Ovary (tissue), 9 donors: Measurements from ENCODE around the gene SLIT1. TPM values are rescaled to one million over a fixed set of nuclear protein-coding genes. Genes with fewer than 3 reads are reported as not detected.

ENCODE experiments used
- DNase-seq, 5 donors: peaks; one replicate each; pipeline ENCODE4 v3.0.0-alpha.2; 2019 to 2020
- H3K27ac ChIP-seq, 2 donors: fragments of 200-600 bp; one replicate each; pipeline versions ENCODE4 v1.5.1 to v1.8.0; 2019 to 2022
- H3K27me3 ChIP-seq: fragments of 200-600 bp; one replicate; pipeline ENCODE4 v1.8.0; 2022
- H3K36me3 ChIP-seq: fragments of 200-600 bp; sonication (generic); one replicate; pipeline ENCODE4 v1.5.1; 2019
- H3K4me1 ChIP-seq: one replicate; pipeline ENCODE4 v1.8.1; 2013; ENCODE audit warnings: mild to moderate bottlenecking, moderate library complexity; ENCODE audit not compliant: insufficient read depth
- H3K4me3 ChIP-seq: fragments of 200-600 bp; sonication (generic); one replicate; pipeline ENCODE4 v1.5.1; 2017
- H3K9me3 ChIP-seq, 2 donors: fragments of 200-600 bp in 1 of 2; sonication (generic) in 1 of 2; one replicate each; pipeline versions ENCODE4 v1.5.1 to v1.8.1; 2013 to 2019; ENCODE audit warnings: mild to moderate bottlenecking in 1 of 2, moderate library complexity in 1 of 2
- EP300 ChIP-seq: sonication (generic); formaldehyde crosslinking; IDR thresholded peaks from one replicate; pipeline ENCODE4 v1.6.1; 2017; ENCODE audit warnings: antibody characterized with exemption
- POLR2A ChIP-seq: fragments of 450-650 bp; IDR thresholded peaks from one replicate; pipeline ENCODE4 v1.6.1; 2017; ENCODE audit warnings: antibody characterized with exemption, mild to moderate bottlenecking, moderate library complexity
- WGBS, 3 donors: extraction: QIAGEN DNeasy Blood & Tissue Kit in 1 of 3; methylation state at CpG; one replicate each; pipeline versions ENCODE4 v1.1.5 to v1.1.7; 2013 to 2017; 5-methylcytosine and 5-hydroxymethylcytosine counted together
- intact Hi-C, 4 donors: fragments of 100-400 bp; cut with DNase I; formaldehyde crosslinking; loops; one replicate each; pipeline versions ENCODE4 v1.11.0 to v1.15.1; 2022 to 2023
- polyA plus RNA-seq, 2 donors: library from polyadenylated mRNA; stranded (reverse); fragments of 200-250 nt in 1 of 2; fragments of 350-450 nt in 1 of 2; fragmentation: Illumina TruSeq in 1 of 2; extraction: RNeasy Lipid Tissue Mini Kit (QIAGEN cat#74804) in 1 of 2; gene quantifications; one replicate each; pipeline ENCODE4 v1.2.3, GENCODE V29; 2013 to 2014
- total RNA-seq, 7 donors: library from RNA; depleted of rRNA in 2 of 7; stranded (reverse); fragments of >200 nt in 2 of 7; fragmentation: NEBNext Ultra II Directional in 3 of 7; extraction: Animal tissue kit (Norgen Biotek cat#: 25700) in 3 of 7; gene quantifications; one replicate each; pipeline versions ENCODE4 v1.1.0 to v1.2.4, GENCODE V29; 2016 to 2023
- TF ChIP-seq, protein P1 (sequence below), 3 donors: fragments of 450-650 bp in 2 of 3; fragments of 200-600 bp in 1 of 3; IDR thresholded peaks; one replicate each; pipeline versions ENCODE4 v1.5.1 to v1.8.0; 2016 to 2022; ENCODE audit warnings: antibody characterized with exemption in 3 of 3, mild to moderate bottlenecking in 1 of 3
- donor health status: DM: no; HTN: no; CAD: no; lungs with moderate emphysema.
- donor health status: DM: no; HTN: no; CAD: no.
- donor health status: Bipolar disorder and iron deficiency.
- donor health status: DM: yes; HTN: yes; CAD: no.
- donor health status: DM: no; HTN: no; CAD: no.
- donor health status: DM: yes; HTN: yes; CAD: no.

Gene SLIT1
- total and polyA plus RNA-seq, 9 donors, result under 0.01 to 0.62 (median 0.25) TPM

DNA sequence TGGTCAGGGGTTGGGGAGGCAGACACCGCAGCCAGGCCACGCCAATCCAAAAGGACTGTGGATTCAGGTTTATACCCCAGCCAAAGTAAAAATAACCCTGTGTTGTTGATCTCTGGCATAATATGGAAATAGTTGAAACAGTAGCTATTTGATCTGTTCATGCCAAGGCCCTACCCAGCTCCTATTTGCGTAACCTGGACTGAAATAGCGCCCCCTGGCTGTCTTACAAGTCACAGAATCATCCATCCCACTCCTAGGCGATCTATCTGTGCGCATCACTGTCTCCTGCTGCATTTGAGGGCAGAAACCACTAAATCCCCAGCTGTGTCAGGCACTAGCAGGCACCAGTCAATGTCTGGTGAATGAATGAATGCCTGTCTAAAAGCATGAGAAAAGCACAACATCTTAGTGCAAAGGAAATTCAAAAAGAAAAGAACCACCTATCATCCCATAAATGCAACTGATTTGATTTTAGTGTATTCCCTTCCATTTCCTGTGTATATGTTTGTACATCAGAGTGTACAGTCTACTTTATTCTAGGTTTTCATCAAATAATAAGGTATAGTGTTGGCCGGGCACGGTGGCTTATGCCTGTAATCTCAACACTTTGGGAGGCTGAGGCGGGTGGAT is 160.0 kb downstream of the SLIT1 start:
- Histone ChIP-seq H3K27ac (no peak overlapping the region), H3K27me3 (no peaks in the 10 kb centered on the region), H3K4me1 (peaks cover 14% of the 10 kb centered on the region), H3K4me3 (no peak overlapping the region), H3K9me3 (no peaks in the 10 kb centered on the region), H3K36me3 (no peaks in the 10 kb centered on the region)
- TF ChIP-seq EP300 (no peak), POLR2A (no peak)
- TF ChIP-seq, protein P1, sequence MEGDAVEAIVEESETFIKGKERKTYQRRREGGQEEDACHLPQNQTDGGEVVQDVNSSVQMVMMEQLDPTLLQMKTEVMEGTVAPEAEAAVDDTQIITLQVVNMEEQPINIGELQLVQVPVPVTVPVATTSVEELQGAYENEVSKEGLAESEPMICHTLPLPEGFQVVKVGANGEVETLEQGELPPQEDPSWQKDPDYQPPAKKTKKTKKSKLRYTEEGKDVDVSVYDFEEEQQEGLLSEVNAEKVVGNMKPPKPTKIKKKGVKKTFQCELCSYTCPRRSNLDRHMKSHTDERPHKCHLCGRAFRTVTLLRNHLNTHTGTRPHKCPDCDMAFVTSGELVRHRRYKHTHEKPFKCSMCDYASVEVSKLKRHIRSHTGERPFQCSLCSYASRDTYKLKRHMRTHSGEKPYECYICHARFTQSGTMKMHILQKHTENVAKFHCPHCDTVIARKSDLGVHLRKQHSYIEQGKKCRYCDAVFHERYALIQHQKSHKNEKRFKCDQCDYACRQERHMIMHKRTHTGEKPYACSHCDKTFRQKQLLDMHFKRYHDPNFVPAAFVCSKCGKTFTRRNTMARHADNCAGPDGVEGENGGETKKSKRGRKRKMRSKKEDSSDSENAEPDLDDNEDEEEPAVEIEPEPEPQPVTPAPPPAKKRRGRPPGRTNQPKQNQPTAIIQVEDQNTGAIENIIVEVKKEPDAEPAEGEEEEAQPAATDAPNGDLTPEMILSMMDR (IDR thresholded peaks at IDR 0.05), result peak in 1 of 3 donors; percentile 31
- 78 to 84% (median 83%) methylated on average over 9 of the region's 9 CpGs for WGBS, 3 donors
- intact Hi-C loops, result no loop called here
- peak in 2 of 5 donors; percentile 35 to 47 for DNase-seq

DNA sequence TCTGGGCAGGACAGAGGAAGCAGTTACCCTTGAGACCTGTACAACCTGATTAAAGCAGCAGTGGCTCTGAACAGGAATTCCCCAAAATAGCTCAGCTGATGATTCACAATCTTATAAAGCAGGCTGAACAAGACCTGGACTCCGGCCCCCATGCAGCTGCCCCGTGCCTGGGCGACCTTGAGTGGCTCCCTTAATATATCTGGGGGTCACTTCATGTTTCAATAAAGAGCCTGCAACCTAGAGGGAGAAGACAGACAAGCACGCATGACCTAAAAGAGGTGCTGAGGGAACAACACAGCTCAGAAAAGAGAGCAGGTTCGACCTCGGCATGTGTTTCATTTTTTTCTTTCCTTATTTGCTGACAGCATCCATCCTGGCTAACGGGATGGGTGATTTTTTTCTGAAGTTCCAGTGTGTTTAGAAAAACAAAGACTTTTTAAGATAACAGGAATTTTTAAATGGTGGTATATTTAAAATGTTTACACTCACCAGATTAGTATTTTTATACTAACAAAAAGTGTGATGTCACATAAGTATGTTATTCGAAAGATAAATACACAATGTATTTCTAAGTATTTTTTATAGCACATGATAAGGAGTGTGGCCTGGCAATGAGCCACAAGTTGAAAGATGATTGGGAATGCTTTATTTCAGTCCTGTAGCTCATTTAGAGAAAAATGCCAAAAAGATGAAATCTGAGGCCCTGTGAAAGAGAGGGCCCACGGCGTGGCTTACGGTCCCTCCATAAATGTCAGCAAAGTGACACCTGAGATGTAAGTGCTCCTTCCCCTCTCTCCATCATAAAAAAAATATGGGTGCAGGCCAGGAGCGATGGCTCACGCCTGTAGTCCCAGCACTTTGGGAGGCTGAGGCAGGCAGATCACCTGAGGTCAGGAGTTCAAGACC is 161.3 kb downstream of the SLIT1 start:
- no peaks in the 10 kb centered on the region for H3K27me3 ChIP-seq
- peak overlapping the region; percentile 34 to 66 for H3K27ac ChIP-seq
- TF ChIP-seq, protein P1 (IDR thresholded peaks at IDR 0.05), result no peak
- no peak for TF ChIP-seq POLR2A
- no peak for TF ChIP-seq EP300
- intact Hi-C loops, result no loop called here
- no peaks in the 10 kb centered on the region for H3K36me3 ChIP-seq
- WGBS, 3 donors, result 21 to 28% (median 23%) methylated on average over 13 of the region's 13 CpGs
- H3K4me1 ChIP-seq, result peaks cover 21% of the 10 kb centered on the region
- H3K9me3 ChIP-seq, result no peaks in the 10 kb centered on the region
- peak in 4 of 5 donors; percentile 50 to 64 (median 58) for DNase-seq
- H3K4me3 ChIP-seq, result no peak overlapping the region

DNA sequence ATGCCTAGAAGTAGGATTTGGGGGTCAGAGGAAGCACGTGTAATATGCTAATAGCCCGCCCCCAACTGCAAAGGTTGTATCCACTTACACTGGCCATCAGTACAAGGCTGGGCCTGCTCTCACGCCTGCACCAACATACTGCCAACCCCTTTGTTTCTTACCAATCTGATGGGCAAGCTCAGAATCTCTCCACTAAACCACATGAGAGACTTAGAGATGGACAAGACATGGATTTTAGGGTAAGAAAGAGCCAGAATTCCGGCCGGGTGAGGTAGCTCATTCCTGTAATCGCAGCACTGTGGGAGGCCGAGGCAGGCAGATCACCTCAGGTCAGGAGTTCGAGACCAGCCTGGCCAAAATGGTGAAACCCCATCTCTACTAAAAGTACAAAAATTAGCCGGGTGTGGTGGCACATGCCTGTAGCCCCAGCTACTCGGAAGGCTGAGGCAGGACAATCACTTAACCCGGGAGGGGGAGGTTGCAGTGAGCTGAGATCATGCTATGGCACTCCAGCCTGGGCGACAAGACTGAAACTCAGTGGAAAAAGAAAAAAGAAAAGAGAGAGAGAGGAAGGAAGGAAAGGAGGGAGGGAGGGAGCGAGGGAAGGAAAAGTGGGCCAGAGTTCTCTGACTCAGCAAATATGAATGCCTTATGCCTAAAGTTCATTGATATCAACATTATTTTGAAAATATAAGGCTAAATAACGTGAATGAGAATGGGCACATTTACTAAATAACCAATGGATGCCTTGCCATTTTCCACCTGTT is 162.2 kb downstream of the SLIT1 start:
- H3K4me3 ChIP-seq, result no peak overlapping the region
- H3K9me3 ChIP-seq, result no peaks in the 10 kb centered on the region
- TF ChIP-seq EP300, result no peak
- TF ChIP-seq, protein P1 (IDR thresholded peaks at IDR 0.05), result no peak
- no peak for TF ChIP-seq POLR2A
- H3K27me3 ChIP-seq, result no peaks in the 10 kb centered on the region
- H3K27ac ChIP-seq, result peak overlapping the region; percentile 34 to 66
- no peaks in the 10 kb centered on the region for H3K36me3 ChIP-seq
- peak in 1 of 5 donors; percentile 35 for DNase-seq
- intact Hi-C loops, result no loop called here
- peaks cover 21% of the 10 kb centered on the region for H3K4me1 ChIP-seq
- 42 to 50% (median 44%) methylated on average over 14 of the region's 14 CpGs for WGBS, 3 donors

DNA sequence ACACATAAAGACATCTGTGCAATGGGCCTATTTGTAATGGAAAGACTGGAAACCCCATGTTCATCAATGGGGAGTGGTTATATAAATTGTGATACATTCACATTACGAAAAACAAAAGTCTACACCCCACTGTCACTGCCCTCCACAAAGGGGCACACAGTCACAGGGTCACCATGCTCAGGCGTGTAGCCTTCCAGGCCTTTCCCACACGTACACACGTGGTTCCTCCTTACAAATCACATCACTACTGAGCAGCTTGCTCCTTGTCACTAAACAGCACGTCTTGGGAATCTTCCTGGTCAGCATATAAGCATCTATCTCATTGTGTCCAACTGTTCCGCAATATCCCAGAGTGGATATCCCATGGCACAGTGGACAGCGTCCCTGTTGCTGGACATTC is 163.1 kb downstream of the SLIT1 start:
- Histone ChIP-seq H3K9me3 (no peaks in the 10 kb centered on the region), H3K4me3 (no peak overlapping the region), H3K27me3 (no peaks in the 10 kb centered on the region), H3K4me1 (peaks cover 21% of the 10 kb centered on the region), H3K27ac (no peak overlapping the region), H3K36me3 (no peaks in the 10 kb centered on the region)
- 95 to 96% (median 96%) methylated on average over 7 of the region's 7 CpGs for WGBS, 3 donors
- TF ChIP-seq, protein P1 (IDR thresholded peaks at IDR 0.05), result no peak
- no peak for TF ChIP-seq EP300
- no peak for TF ChIP-seq POLR2A
- DNase-seq, result no peak
- intact Hi-C loops, result no loop called here
